Neural progenitor cell (in vitro differentiated cells): ENCODE measurements around the gene ADCY7. TPM values are rescaled to one million over a fixed set of nuclear protein-coding genes. Genes with fewer than 3 reads are reported as not detected.

Experiments
- DNase-seq: peaks from one replicate; pipeline ENCODE4 v3.0.0-alpha.2; 2016; ENCODE audit warnings: low spot score
- H2AFZ ChIP-seq: fragments of 200-600 bp; sonication (generic); replicated peaks from 2 replicates; pipeline ENCODE4 v1.6.1; 2016; ENCODE audit warnings: antibody characterized with exemption
- H3F3A ChIP-seq: fragments of 200-600 bp; sonication (generic); 2 replicates; pipeline ENCODE4 v1.6.1; 2016; ENCODE audit warnings: antibody characterized with exemption, low read depth
- H3K27ac ChIP-seq: fragments of 200-600 bp; sonication (generic); 2 replicates; pipeline ENCODE4 v1.5.1; 2016; ENCODE audit warnings: mild to moderate bottlenecking
- H3K27me3 ChIP-seq: fragments of 200-600 bp; sonication (generic); 2 replicates; pipeline ENCODE4 v1.6.1; 2016; ENCODE audit warnings: mild to moderate bottlenecking, moderate library complexity
- H3K36me3 ChIP-seq: fragments of 200-600 bp; sonication (generic); 2 replicates; pipeline ENCODE4 v1.5.1; 2016
- H3K4me1 ChIP-seq: fragments of 200-600 bp; sonication (generic); 2 replicates; pipeline ENCODE4 v1.6.1; 2016; ENCODE audit warnings: mixed run types
- H3K4me2 ChIP-seq: fragments of 200-600 bp; sonication (generic); 2 replicates; pipeline ENCODE4 v1.6.1; 2016
- H3K4me3 ChIP-seq: fragments of 200-600 bp; sonication (generic); 2 replicates; pipeline ENCODE4 v1.5.1; 2016
- H3K79me2 ChIP-seq: fragments of 200-600 bp; sonication (generic); 2 replicates; pipeline ENCODE4 v1.6.1; 2016; ENCODE audit warnings: low read depth
- H3K9ac ChIP-seq: fragments of 200-600 bp; sonication (generic); 2 replicates; pipeline ENCODE4 v1.6.1; 2016
- H3K9me3 ChIP-seq: fragments of 200-600 bp; sonication (generic); 2 replicates; pipeline ENCODE4 v1.5.1; 2016; ENCODE audit warnings: low read depth
- H4K20me1 ChIP-seq: fragments of 200-600 bp; sonication (generic); 2 replicates; pipeline ENCODE4 v1.6.1; 2016; ENCODE audit warnings: low read depth
- H3K27ac Mint-ChIP-seq: 3 replicates; pipeline ENCODE4 v1.8.0; 2021; ENCODE audit warnings: mixed read lengths
- H3K27me3 Mint-ChIP-seq: 2 replicates; pipeline ENCODE4 v1.8.0; 2022; ENCODE audit warnings: low read depth, mild to moderate bottlenecking, inconsistent platforms, moderate library complexity, mixed read lengths; ENCODE audit not compliant: insufficient read depth
- H3K36me3 Mint-ChIP-seq: 3 replicates; pipeline ENCODE4 v1.8.0; 2021; ENCODE audit warnings: mixed read lengths
- H3K4me1 Mint-ChIP-seq: 3 replicates; pipeline ENCODE4 v1.8.0; 2021; ENCODE audit warnings: mixed read lengths
- H3K4me3 Mint-ChIP-seq: 3 replicates; pipeline ENCODE4 v1.8.0; 2021; ENCODE audit warnings: mild to moderate bottlenecking, moderate library complexity, mixed read lengths
- H3K9me3 Mint-ChIP-seq: 3 replicates; pipeline ENCODE4 v1.8.0; 2020; ENCODE audit warnings: mixed read lengths
- EZH2 ChIP-seq: fragments of 200-600 bp; sonication (generic); IDR thresholded peaks from 2 replicates; pipeline ENCODE4 v1.6.1; 2017; ENCODE audit warnings: antibody characterized with exemption, mild to moderate bottlenecking, moderate library complexity
- EZH2phosphoT487 ChIP-seq: fragments of 200-600 bp; sonication (generic); IDR thresholded peaks from 2 replicates; pipeline ENCODE4 v1.6.1; 2017; ENCODE audit warnings: antibody characterized with exemption
- total RNA-seq: library from RNA; depleted of rRNA; stranded (reverse); fragments of >200 nt; gene quantifications from 2 replicates; pipeline ENCODE4 v1.2.3, GENCODE V29; 2015; ENCODE audit warnings: low replicate concordance
- TF ChIP-seq, protein P1 (sequence below): fragments of 200-600 bp; sonication (generic); IDR thresholded peaks from 2 replicates; pipeline ENCODE4 v1.5.1; 2017; ENCODE audit warnings: antibody characterized with exemption, mild to moderate bottlenecking

ADCY7 gene
- total RNA-seq, 1 donor from 2014 or later = 2.5 TPM

DNA sequence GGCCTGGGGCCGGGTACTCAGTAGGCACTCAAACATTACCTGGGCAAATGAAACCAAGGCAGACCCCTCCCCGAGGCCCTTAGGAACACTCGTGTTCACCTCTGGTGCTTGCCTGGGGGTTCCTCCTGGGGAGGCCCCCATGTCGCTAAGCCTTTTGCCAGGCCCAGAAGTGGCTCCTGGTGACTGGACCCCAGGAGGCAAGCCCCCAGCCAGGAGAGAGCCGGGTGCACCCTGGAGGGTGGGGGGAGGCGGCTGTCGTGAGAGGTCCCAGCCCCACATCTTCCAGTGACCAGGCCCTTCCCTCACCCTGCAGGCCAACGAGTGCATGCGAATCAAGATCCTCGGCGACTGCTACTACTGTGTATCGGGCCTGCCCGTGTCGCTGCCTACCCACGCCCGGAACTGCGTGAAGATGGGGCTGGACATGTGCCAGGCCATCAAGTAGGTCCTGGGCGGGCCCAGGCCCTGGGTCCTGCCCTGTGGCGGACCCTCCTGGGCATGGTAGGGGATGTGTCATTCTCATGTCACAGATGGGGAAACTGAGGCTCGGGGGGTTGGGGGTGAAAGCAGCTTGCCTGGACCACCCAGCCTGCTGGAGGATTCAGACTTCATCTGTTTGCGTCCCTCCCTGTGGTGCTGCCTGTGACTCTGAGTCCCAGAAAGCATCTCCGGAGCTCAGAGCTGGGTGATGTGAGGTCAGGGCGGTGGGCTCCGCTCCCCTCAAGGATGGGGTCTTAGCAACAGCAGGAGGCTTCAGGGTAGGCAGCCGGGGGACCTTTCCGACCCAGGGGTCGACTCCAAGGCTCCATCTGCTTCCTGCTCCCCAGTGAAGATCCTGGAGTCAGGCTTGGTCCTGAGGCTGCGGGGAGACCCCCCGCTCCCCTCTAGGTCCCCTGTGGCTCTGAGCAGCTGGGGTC, 32.5 kb downstream of the ADCY7 start:
- Histone ChIP-seq H3K4me3 (no peak overlapping the region), H2AFZ (peak overlapping the region; percentile 37), H3K27ac (no peak overlapping the region), H3K4me2 (no peak overlapping the region), H3K4me1 (no peaks in the 10 kb centered on the region), H3K9me3 (no peaks in the 10 kb centered on the region), H4K20me1 (no peaks in the 10 kb centered on the region), H3K79me2 (no peaks in the 10 kb centered on the region), H3F3A (no peaks in the 10 kb centered on the region), H3K9ac (no peak overlapping the region), H3K27me3 (no peaks in the 10 kb centered on the region), H3K36me3 (no peaks in the 10 kb centered on the region)
- H3K27me3 Mint-ChIP-seq = peaks cover 2% of the 10 kb centered on the region
- TF ChIP-seq, protein P1, sequence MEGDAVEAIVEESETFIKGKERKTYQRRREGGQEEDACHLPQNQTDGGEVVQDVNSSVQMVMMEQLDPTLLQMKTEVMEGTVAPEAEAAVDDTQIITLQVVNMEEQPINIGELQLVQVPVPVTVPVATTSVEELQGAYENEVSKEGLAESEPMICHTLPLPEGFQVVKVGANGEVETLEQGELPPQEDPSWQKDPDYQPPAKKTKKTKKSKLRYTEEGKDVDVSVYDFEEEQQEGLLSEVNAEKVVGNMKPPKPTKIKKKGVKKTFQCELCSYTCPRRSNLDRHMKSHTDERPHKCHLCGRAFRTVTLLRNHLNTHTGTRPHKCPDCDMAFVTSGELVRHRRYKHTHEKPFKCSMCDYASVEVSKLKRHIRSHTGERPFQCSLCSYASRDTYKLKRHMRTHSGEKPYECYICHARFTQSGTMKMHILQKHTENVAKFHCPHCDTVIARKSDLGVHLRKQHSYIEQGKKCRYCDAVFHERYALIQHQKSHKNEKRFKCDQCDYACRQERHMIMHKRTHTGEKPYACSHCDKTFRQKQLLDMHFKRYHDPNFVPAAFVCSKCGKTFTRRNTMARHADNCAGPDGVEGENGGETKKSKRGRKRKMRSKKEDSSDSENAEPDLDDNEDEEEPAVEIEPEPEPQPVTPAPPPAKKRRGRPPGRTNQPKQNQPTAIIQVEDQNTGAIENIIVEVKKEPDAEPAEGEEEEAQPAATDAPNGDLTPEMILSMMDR = no peak
- TF ChIP-seq EZH2phosphoT487 (no peak), EZH2 (no peak)
- H3K9me3 Mint-ChIP-seq = no peaks in the 10 kb centered on the region
- DNase-seq = no peak
- no peaks in the 10 kb centered on the region for H3K36me3 Mint-ChIP-seq
- no peak overlapping the region for H3K4me3 Mint-ChIP-seq
- H3K4me1 Mint-ChIP-seq = peaks cover 14% of the 10 kb centered on the region
- H3K27ac Mint-ChIP-seq = peak overlapping the region; percentile 35

DNA sequence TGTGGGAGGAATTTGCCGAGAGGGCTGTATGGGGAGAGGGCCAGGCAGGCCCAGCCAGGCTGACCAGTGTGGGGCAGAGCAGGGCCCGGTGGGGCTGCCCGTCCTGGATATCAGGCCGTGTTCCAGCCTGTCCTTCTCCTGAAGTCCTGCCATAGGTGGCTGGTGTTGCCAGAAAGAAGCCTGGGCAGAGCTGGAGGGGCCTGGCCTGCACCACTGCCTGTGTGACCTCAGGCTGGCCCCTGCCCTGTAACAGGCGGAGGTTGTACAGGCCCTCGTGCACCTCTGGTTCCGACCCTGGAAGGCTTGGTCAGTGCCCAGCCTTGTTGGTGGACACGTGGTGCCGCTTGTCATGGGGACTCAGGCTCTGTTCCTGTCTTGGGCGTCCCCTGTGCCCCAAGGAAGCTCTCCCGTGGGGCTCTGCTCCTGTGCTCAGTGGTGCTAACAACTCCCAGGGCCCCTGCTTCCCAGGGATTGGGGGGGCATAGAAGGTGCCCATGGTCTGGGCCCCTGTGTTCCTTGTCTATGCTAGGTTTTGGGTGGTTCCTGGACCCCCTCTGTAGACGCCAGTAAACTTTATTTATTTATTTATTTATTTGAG, 33.3 kb downstream of the ADCY7 start:
- no peaks in the 10 kb centered on the region for H3K9me3 ChIP-seq
- H3K27me3 Mint-ChIP-seq = peaks cover 2% of the 10 kb centered on the region
- no peak overlapping the region for H3K27ac Mint-ChIP-seq
- no peaks in the 10 kb centered on the region for H3K36me3 Mint-ChIP-seq
- DNase-seq = no peak
- no peaks in the 10 kb centered on the region for H4K20me1 ChIP-seq
- no peak overlapping the region for H3K4me2 ChIP-seq
- H3K9ac ChIP-seq = no peak overlapping the region
- no peaks in the 10 kb centered on the region for H3K36me3 ChIP-seq
- TF ChIP-seq, protein P1 = no peak
- TF ChIP-seq EZH2 (no peak), EZH2phosphoT487 (no peak)
- no peak overlapping the region for H3K27ac ChIP-seq
- H3K79me2 ChIP-seq = no peaks in the 10 kb centered on the region
- H3K9me3 Mint-ChIP-seq = no peaks in the 10 kb centered on the region
- H3K27me3 ChIP-seq = no peaks in the 10 kb centered on the region
- H3F3A ChIP-seq = no peaks in the 10 kb centered on the region
- H3K4me1 ChIP-seq = no peaks in the 10 kb centered on the region
- no peak overlapping the region for H3K4me3 ChIP-seq
- no peak overlapping the region for H2AFZ ChIP-seq
- peaks cover 10% of the 10 kb centered on the region for H3K4me1 Mint-ChIP-seq
- no peak overlapping the region for H3K4me3 Mint-ChIP-seq

DNA sequence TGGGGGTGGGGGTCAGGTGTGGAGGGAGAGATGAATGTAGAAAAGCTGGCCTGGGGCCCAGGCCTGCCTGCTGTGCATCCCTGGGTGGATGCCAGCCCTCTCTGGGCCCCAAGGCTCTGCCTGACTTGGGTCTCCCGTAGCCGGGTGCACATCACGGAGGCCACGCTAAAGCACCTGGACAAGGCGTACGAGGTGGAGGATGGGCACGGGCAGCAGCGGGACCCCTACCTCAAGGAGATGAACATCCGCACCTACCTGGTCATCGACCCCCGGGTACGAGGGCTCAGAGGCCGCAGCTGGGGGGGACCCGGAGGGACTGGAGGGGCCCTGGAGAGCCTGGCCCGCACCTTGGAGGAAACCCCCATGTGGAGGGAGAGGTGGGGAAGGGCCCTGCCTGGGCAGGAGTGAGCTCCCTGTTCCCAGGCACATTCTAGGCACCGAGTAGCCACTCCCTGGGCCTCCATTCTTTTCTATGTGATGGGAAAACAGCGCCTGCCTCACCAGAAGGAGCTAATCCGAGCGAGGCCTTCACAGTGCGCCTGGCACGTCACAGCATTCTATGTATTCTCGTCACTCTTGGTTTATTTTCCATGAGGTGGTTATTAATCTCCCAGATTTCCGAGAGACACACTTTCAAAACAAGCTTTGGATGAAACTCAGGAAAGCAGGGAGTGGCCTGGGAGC, 34.7 kb downstream of the ADCY7 start:
- Histone ChIP-seq H4K20me1 (no peaks in the 10 kb centered on the region), H3K36me3 (no peaks in the 10 kb centered on the region), H2AFZ (no peak overlapping the region), H3F3A (no peaks in the 10 kb centered on the region), H3K27me3 (no peaks in the 10 kb centered on the region), H3K9ac (no peak overlapping the region), H3K4me1 (no peaks in the 10 kb centered on the region), H3K4me3 (no peak overlapping the region), H3K79me2 (no peaks in the 10 kb centered on the region), H3K9me3 (no peaks in the 10 kb centered on the region), H3K27ac (no peak overlapping the region), H3K4me2 (no peak overlapping the region)
- H3K27ac Mint-ChIP-seq = no peak overlapping the region
- TF ChIP-seq EZH2 (no peak), EZH2phosphoT487 (no peak)
- TF ChIP-seq, protein P1 = no peak
- H3K4me1 Mint-ChIP-seq = peaks cover 10% of the 10 kb centered on the region
- DNase-seq = no peak
- H3K36me3 Mint-ChIP-seq = no peaks in the 10 kb centered on the region
- peaks cover 2% of the 10 kb centered on the region for H3K27me3 Mint-ChIP-seq
- H3K4me3 Mint-ChIP-seq = no peak overlapping the region
- H3K9me3 Mint-ChIP-seq = no peaks in the 10 kb centered on the region
